Measurements from ENCODE around the gene ZNF286A. TPM values are rescaled to one million over a fixed set of nuclear protein-coding genes. Genes with fewer than 3 reads are reported as not detected.
"Not testable (repeated sequence)": the region's sequence is repeated elsewhere in the genome, so short reads cannot be mapped to it uniquely, and the experiment has no call there.

ZNF286A gene
- total and polyA plus RNA-seq, 2 donors (not counting 1 experiment from before 2014, with no cell fraction given), result 31.3 to 45.9 TPM

DNA sequence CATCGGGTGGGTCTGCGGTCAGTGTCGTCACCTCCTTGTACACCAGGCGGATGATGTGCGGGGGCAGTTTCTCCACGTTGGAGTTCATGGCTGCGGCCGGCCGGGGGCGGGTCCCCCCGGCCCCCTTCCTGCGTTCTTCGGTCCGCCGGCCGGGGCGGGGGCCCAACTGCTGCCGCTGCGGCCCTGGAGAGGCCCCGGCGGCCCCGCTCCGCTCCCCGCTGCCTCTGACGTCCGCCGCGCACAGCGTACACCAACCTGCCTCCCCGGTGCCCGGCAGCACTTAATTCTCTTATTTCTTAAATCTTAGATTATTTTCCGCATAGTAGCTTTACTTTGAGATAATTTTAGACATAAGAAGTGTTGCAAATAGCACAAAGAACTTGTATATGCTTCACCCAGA lies 5.3 kb downstream of the ZNF286A start:
- not testable (repeated sequence) for H3K27ac ChIP-seq (ENCODE audit: insufficient read depth, low read length); H3K79me2 ChIP-seq (ENCODE audit: control insufficient read depth, insufficient read depth, low read length); H2AFZ ChIP-seq (ENCODE audit: low read length); H3K4me3 ChIP-seq (replicated peaks in 1 of 4; ENCODE audit: control extremely low read depth in 1 of 4, insufficient read depth in 1 of 4, low read depth in 3 of 4, low read length in 4 of 4); H3K9ac ChIP-seq (ENCODE audit: insufficient read depth, low read length); H3K4me1 ChIP-seq (ENCODE audit: control insufficient read depth, extremely low read depth, insufficient read depth, low read length); DNase-seq (ENCODE audit: low read depth in 2 of 2); H3K9me3 ChIP-seq (ENCODE audit: control insufficient read depth, insufficient read depth, low read depth, low read length); H4K20me1 ChIP-seq (ENCODE audit: control insufficient read depth, extremely low read depth, insufficient read depth, low read length); H3K36me3 ChIP-seq (ENCODE audit: control insufficient read depth, insufficient read depth, low read length); H3K4me2 ChIP-seq (ENCODE audit: extremely low read depth, insufficient read depth, low read length); H3K27me3 ChIP-seq (ENCODE audit: control insufficient read depth, insufficient read depth, low read length)

DNA sequence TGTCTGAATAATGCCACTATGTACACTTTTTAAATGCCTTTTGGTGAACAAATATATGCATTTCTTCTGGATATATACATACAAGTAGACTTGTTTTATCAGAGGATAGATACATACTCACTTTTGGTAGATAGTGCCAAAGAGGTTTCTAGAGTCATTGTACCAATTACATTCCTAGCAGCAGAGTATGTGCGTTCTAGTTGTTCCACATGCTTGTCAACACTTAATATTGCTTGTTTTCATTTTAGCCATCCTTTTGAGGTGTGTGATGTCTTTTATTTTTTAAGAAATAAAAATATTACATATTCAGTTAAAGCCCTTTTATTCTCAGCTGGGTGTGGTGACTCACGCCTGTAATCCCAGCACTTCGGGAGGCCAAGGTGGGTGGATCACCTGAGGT lies 9.3 kb downstream of the ZNF286A start:
- not testable (repeated sequence) for H4K20me1 ChIP-seq (ENCODE audit: control insufficient read depth, extremely low read depth, insufficient read depth, low read length); H3K36me3 ChIP-seq (ENCODE audit: control insufficient read depth, insufficient read depth, low read length); DNase-seq (ENCODE audit: low read depth in 2 of 2); H3K4me2 ChIP-seq (ENCODE audit: extremely low read depth, insufficient read depth, low read length); H3K79me2 ChIP-seq (ENCODE audit: control insufficient read depth, insufficient read depth, low read length); H3K4me1 ChIP-seq (ENCODE audit: control insufficient read depth, extremely low read depth, insufficient read depth, low read length); H2AFZ ChIP-seq (ENCODE audit: low read length); H3K9me3 ChIP-seq (ENCODE audit: control insufficient read depth, insufficient read depth, low read depth, low read length); H3K4me3 ChIP-seq (replicated peaks in 1 of 4; ENCODE audit: control extremely low read depth in 1 of 4, insufficient read depth in 1 of 4, low read depth in 3 of 4, low read length in 4 of 4); H3K27me3 ChIP-seq (ENCODE audit: control insufficient read depth, insufficient read depth, low read length); H3K9ac ChIP-seq (ENCODE audit: insufficient read depth, low read length); H3K27ac ChIP-seq (ENCODE audit: insufficient read depth, low read length)

DNA sequence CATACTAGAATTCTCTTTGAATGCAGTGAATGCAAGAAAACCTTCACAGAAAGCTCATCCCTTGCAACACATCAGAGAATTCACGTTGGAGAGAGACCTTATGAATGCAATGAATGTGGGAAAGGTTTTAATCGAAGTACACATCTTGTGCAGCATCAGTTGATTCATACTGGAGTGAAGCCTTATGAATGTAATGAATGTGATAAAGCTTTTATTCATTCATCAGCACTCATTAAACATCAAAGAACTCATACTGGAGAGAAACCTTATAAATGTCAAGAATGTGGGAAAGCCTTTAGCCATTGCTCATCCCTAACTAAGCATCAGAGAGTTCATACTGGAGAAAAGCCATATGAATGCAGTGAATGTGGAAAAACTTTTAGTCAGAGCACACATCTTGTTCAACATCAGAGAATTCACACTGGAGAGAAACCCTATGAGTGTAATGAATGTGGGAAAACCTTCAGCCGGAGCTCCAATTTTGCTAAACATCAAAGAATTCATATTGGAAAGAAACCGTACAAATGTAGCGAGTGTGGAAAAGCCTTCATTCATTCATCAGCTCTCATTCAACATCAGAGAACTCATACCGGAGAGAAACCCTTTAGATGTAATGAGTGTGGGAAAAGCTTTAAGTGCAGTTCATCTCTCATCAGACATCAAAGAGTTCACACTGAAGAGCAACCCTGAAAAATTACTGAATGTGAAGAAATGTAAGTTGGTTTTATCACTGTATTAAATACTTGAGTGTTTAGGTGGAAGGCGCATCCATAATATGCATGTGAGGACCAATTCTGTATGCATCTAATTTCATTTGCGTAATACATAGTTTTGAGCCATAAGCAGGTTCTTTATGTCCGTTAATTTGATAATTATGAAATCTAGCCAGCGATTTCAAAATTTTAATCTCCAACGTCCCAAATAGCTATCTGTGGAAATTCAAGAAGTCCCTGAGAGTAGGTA lies 17.3 kb downstream of the ZNF286A start:
- not testable (repeated sequence) for H3K4me2 ChIP-seq (ENCODE audit: extremely low read depth, insufficient read depth, low read length); H2AFZ ChIP-seq (ENCODE audit: low read length); H3K27me3 ChIP-seq (ENCODE audit: control insufficient read depth, insufficient read depth, low read length); H3K9me3 ChIP-seq (ENCODE audit: control insufficient read depth, insufficient read depth, low read depth, low read length); H3K4me1 ChIP-seq (ENCODE audit: control insufficient read depth, extremely low read depth, insufficient read depth, low read length); H3K79me2 ChIP-seq (ENCODE audit: control insufficient read depth, insufficient read depth, low read length); H3K9ac ChIP-seq (ENCODE audit: insufficient read depth, low read length); H4K20me1 ChIP-seq (ENCODE audit: control insufficient read depth, extremely low read depth, insufficient read depth, low read length); H3K27ac ChIP-seq (ENCODE audit: insufficient read depth, low read length); H3K36me3 ChIP-seq (ENCODE audit: control insufficient read depth, insufficient read depth, low read length); H3K4me3 ChIP-seq (replicated peaks in 1 of 4; ENCODE audit: control extremely low read depth in 1 of 4, insufficient read depth in 1 of 4, low read depth in 3 of 4, low read length in 4 of 4)
- peak in 1 of 2 donors; percentile 6 for DNase-seq (ENCODE audit: low read depth in 2 of 2)

DNA sequence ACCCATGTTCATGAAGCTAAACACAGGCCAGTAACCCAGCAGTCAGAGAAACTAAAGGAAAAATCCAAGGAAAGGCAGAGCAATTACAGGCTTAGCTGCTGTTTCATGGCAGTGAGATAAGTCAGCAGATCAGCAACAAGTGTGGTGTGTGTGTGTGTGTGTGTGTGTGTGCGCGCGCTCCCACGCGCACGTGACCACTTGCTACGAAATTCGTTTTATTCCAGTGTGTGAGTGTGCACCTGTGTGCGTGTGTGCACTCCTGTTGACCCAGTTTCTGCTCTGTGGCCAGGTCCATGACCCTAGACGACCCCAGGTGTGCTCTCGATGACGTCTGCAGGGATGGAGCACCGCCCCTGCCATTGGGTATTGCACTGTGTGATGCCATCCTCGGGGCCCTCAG lies 31.0 kb downstream of the ZNF286A start:
- H3K4me1 ChIP-seq (ENCODE audit: control insufficient read depth, extremely low read depth, insufficient read depth, low read length); H3K27ac ChIP-seq (ENCODE audit: insufficient read depth, low read length): not testable (repeated sequence)

DNA sequence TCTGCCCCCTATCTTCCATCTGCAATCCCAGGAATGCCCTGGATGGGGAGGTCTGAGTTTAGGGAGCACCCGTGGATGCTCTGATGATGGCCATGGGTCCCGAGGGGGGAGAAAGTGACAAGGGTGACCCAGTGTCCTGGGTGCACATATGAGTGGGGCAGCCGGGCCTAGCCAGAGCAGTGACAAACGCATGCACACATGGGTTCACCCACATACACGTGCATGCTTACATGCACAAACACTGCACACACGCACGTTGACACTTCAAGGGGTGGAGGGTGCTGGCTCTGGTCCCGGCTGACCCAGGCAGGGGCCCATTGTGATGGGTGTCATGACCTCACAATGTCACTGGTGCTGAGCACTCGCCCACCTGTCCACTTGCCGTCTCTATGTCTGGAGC lies 32.3 kb downstream of the ZNF286A start, which contains the start of gene TBC1D26:
TBC1D26 (plus strand) TSS at position 384 of the 400 bp plus-strand sequence. CDS start 3,066 bp downstream, outside the sequence.
- H3K4me2 ChIP-seq (ENCODE audit: extremely low read depth, insufficient read depth, low read length); H3K36me3 ChIP-seq (ENCODE audit: control insufficient read depth, insufficient read depth, low read length); H4K20me1 ChIP-seq (ENCODE audit: control insufficient read depth, extremely low read depth, insufficient read depth, low read length); DNase-seq (ENCODE audit: low read depth in 2 of 2); H3K27ac ChIP-seq (ENCODE audit: insufficient read depth, low read length); H3K9ac ChIP-seq (ENCODE audit: insufficient read depth, low read length); H3K9me3 ChIP-seq (ENCODE audit: control insufficient read depth, insufficient read depth, low read depth, low read length); H3K4me1 ChIP-seq (ENCODE audit: control insufficient read depth, extremely low read depth, insufficient read depth, low read length); H3K4me3 ChIP-seq (replicated peaks in 1 of 4; ENCODE audit: control extremely low read depth in 1 of 4, insufficient read depth in 1 of 4, low read depth in 3 of 4, low read length in 4 of 4); H3K27me3 ChIP-seq (ENCODE audit: control insufficient read depth, insufficient read depth, low read length); H2AFZ ChIP-seq (ENCODE audit: low read length); H3K79me2 ChIP-seq (ENCODE audit: control insufficient read depth, insufficient read depth, low read length): not testable (repeated sequence)

More for the DNA sequence above, 31.0 kb downstream of the ZNF286A start:
- not testable (repeated sequence) for H4K20me1 ChIP-seq (ENCODE audit: control insufficient read depth, extremely low read depth, insufficient read depth, low read length); H3K4me3 ChIP-seq (replicated peaks in 1 of 4; ENCODE audit: control extremely low read depth in 1 of 4, insufficient read depth in 1 of 4, low read depth in 3 of 4, low read length in 4 of 4); DNase-seq (ENCODE audit: low read depth in 2 of 2); H3K27me3 ChIP-seq (ENCODE audit: control insufficient read depth, insufficient read depth, low read length); H3K79me2 ChIP-seq (ENCODE audit: control insufficient read depth, insufficient read depth, low read length); H2AFZ ChIP-seq (ENCODE audit: low read length); H3K4me2 ChIP-seq (ENCODE audit: extremely low read depth, insufficient read depth, low read length); H3K9me3 ChIP-seq (ENCODE audit: control insufficient read depth, insufficient read depth, low read depth, low read length); H3K9ac ChIP-seq (ENCODE audit: insufficient read depth, low read length); H3K36me3 ChIP-seq (ENCODE audit: control insufficient read depth, insufficient read depth, low read length)

DNA sequence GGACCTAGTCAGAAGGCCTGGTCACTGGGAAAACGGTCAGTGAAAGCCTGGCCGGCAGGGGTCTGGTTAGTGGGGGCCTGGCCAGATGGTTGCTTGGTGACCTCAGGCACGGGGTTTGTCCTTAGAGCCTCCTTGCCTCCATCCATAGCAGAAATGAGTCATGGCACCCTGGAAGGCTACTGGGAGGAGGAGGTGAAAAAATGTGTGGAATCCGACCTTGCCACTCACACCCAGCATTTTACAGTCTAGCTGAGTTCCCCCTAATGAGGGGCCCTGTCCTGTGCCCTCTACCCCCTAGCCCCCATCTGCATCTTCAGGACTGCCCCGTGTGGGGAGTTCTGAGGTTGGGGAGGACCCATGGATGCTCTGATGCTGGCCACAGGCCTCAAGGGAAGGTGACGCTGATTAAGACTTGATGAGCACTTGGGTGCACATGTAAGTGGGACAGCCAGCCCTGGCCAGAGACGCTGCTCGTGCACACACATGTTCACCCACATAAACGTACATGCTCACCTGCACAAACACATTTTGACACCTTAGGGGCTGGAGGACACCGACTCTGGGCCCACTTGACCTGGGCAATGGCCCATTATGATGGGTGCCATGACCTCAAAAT lies 33.7 kb downstream of the ZNF286A start:
- H4K20me1 ChIP-seq (ENCODE audit: control insufficient read depth, extremely low read depth, insufficient read depth, low read length); H3K79me2 ChIP-seq (ENCODE audit: control insufficient read depth, insufficient read depth, low read length); H2AFZ ChIP-seq (ENCODE audit: low read length); H3K27me3 ChIP-seq (ENCODE audit: control insufficient read depth, insufficient read depth, low read length); H3K4me1 ChIP-seq (ENCODE audit: control insufficient read depth, extremely low read depth, insufficient read depth, low read length); H3K27ac ChIP-seq (ENCODE audit: insufficient read depth, low read length); H3K9me3 ChIP-seq (ENCODE audit: control insufficient read depth, insufficient read depth, low read depth, low read length); DNase-seq (ENCODE audit: low read depth in 2 of 2); H3K4me3 ChIP-seq (replicated peaks in 1 of 4; ENCODE audit: control extremely low read depth in 1 of 4, insufficient read depth in 1 of 4, low read depth in 3 of 4, low read length in 4 of 4); H3K9ac ChIP-seq (ENCODE audit: insufficient read depth, low read length); H3K36me3 ChIP-seq (ENCODE audit: control insufficient read depth, insufficient read depth, low read length); H3K4me2 ChIP-seq (ENCODE audit: extremely low read depth, insufficient read depth, low read length): not testable (repeated sequence)
